H9 (cell line): Measurements from ENCODE around the gene CD248. TPM values are rescaled to one million over a fixed set of nuclear protein-coding genes. Genes with fewer than 3 reads are reported as not detected.

Experiments used
- DNase-seq: peaks from one replicate; pipeline ENCODE4 v3.0.0-alpha.2; 2017
- H2AFZ ChIP-seq: one replicate; pipeline ENCODE4 v1.6.1; 2013; ENCODE audit warnings: mild to moderate bottlenecking, low read length, control low read depth, moderate library complexity
- H2AK5ac ChIP-seq: 2 replicates; pipeline ENCODE4 v1.6.1; 2013; ENCODE audit warnings: low read length, control low read depth, mixed read lengths; ENCODE audit not compliant: insufficient read length
- H2BK120ac ChIP-seq: one replicate; pipeline ENCODE4 v1.6.1; 2013; ENCODE audit warnings: low read depth, mild to moderate bottlenecking, low read length, control low read depth, inconsistent platforms; ENCODE audit not compliant: poor library complexity, severe bottlenecking
- H2BK12ac ChIP-seq: 2 replicates; pipeline ENCODE4 v1.6.1; 2013; ENCODE audit warnings: low read length, control low read depth, mixed read lengths, low read depth; ENCODE audit not compliant: insufficient read length
- H2BK15ac ChIP-seq: 2 replicates; pipeline ENCODE4 v1.6.1; 2013; ENCODE audit warnings: low read depth, low read length, control low read depth
- H2BK20ac ChIP-seq: one replicate; pipeline ENCODE4 v1.6.1; 2013; ENCODE audit warnings: low read depth, mild to moderate bottlenecking, low read length, control low read depth, inconsistent platforms; ENCODE audit not compliant: poor library complexity, severe bottlenecking
- H2BK5ac ChIP-seq: 2 replicates; pipeline ENCODE4 v1.6.1; 2013; ENCODE audit warnings: low read length, control low read depth, mixed read lengths; ENCODE audit not compliant: insufficient read length
- H3K14ac ChIP-seq: 2 replicates; pipeline ENCODE4 v1.6.1; 2013; ENCODE audit warnings: low read length, control low read depth; ENCODE audit not compliant: insufficient read depth
- H3K18ac ChIP-seq: 2 replicates; pipeline ENCODE4 v1.6.1; 2013; ENCODE audit warnings: low read depth, mild to moderate bottlenecking, mixed read lengths, low read length, control low read depth; ENCODE audit not compliant: insufficient read length
- H3K23ac ChIP-seq: 2 replicates; pipeline ENCODE4 v1.6.1; 2013; ENCODE audit warnings: low read length, control low read depth, mixed read lengths, low read depth; ENCODE audit not compliant: insufficient read length
- H3K23me2 ChIP-seq: 2 replicates; pipeline ENCODE4 v1.6.1; 2013; ENCODE audit warnings: low read depth, mild to moderate bottlenecking, mixed read lengths, low read length, control low read depth; ENCODE audit not compliant: insufficient read length, poor library complexity, severe bottlenecking
- H3K27ac ChIP-seq: 2 replicates; pipeline ENCODE4 v1.5.1; 2013; ENCODE audit warnings: low read length, control low read depth, mixed read lengths, low read depth; ENCODE audit not compliant: insufficient read length
- H3K27me3 ChIP-seq: 2 replicates; pipeline ENCODE4 v1.6.1; 2013; ENCODE audit warnings: low read length, control low read depth, inconsistent platforms; ENCODE audit not compliant: insufficient read depth
- H3K4ac ChIP-seq: 2 replicates; pipeline ENCODE4 v1.6.1; 2013; ENCODE audit warnings: low read depth, mild to moderate bottlenecking, control low read depth, inconsistent platforms, low read length, moderate library complexity
- H3K4me1 ChIP-seq: 2 replicates; pipeline ENCODE4 v1.6.1; 2013; ENCODE audit warnings: low read length, control low read depth, inconsistent platforms; ENCODE audit not compliant: insufficient read depth
- H3K4me2 ChIP-seq: 2 replicates; pipeline ENCODE4 v1.6.1; 2013; ENCODE audit warnings: low read length, control low read depth, mixed read lengths; ENCODE audit not compliant: insufficient read length, insufficient read depth
- H3K56ac ChIP-seq: 2 replicates; pipeline ENCODE4 v1.6.1; 2013; ENCODE audit warnings: low read depth, mild to moderate bottlenecking, mixed read lengths, low read length, control low read depth; ENCODE audit not compliant: insufficient read length
- H3K79me1 ChIP-seq: 2 replicates; pipeline ENCODE4 v1.6.1; 2013; ENCODE audit warnings: low read depth, mild to moderate bottlenecking, moderate library complexity, low read length, control low read depth, inconsistent platforms; ENCODE audit not compliant: insufficient read depth, poor library complexity, severe bottlenecking
- H3K79me2 ChIP-seq: 2 replicates; pipeline ENCODE4 v1.6.1; 2013; ENCODE audit warnings: low read length, control low read depth, inconsistent platforms; ENCODE audit not compliant: insufficient read depth
- H3K9ac ChIP-seq: 2 replicates; pipeline ENCODE4 v1.6.1; 2013; ENCODE audit warnings: low read length, control low read depth, mixed read lengths; ENCODE audit not compliant: insufficient read length; ENCODE audit errors: extremely low read depth
- H3K9me3 ChIP-seq: one replicate; pipeline ENCODE4 v1.6.1; 2013; ENCODE audit warnings: low read depth, low read length, inconsistent platforms; ENCODE audit not compliant: control insufficient read depth
- H3T11ph ChIP-seq: one replicate; pipeline ENCODE4 v1.6.1; 2013; ENCODE audit warnings: mild to moderate bottlenecking, low read length, control low read depth, inconsistent platforms
- H4K20me1 ChIP-seq: one replicate; pipeline ENCODE4 v1.6.1; 2013; ENCODE audit not compliant: control insufficient read depth, insufficient read length, insufficient read depth
- H4K5ac ChIP-seq: 2 replicates; pipeline ENCODE4 v1.6.1; 2013; ENCODE audit warnings: low read depth, mild to moderate bottlenecking, mixed read lengths, low read length, control low read depth; ENCODE audit not compliant: insufficient read length
- H4K8ac ChIP-seq: replicated peaks from 2 replicates; pipeline ENCODE4 v1.6.1; 2013; ENCODE audit warnings: low read length, control low read depth, mixed read lengths, low read depth; ENCODE audit not compliant: insufficient read length
- H4K91ac ChIP-seq: 2 replicates; pipeline ENCODE4 v1.6.1; 2013; ENCODE audit warnings: low read depth, mild to moderate bottlenecking, moderate library complexity, mixed read lengths, low read length, control low read depth; ENCODE audit not compliant: insufficient read length
- H3K27ac Mint-ChIP-seq, 3 experiments: 2 replicates in 2 of 3; 3 replicates in 1 of 3; pipeline ENCODE4 v1.8.0; 2020 to 2021; ENCODE audit warnings: mixed read lengths in 3 of 3, mild to moderate bottlenecking in 1 of 3, moderate library complexity in 1 of 3
- H3K27me3 Mint-ChIP-seq: 2 replicates; pipeline ENCODE4 v1.8.0; 2021; ENCODE audit warnings: low read depth, mild to moderate bottlenecking, moderate library complexity, mixed read lengths
- H3K36me3 Mint-ChIP-seq, 3 experiments: 2 replicates in 2 of 3; 3 replicates in 1 of 3; pipeline ENCODE4 v1.8.0; 2020 to 2021; ENCODE audit warnings: low read depth in 3 of 3, mixed read lengths in 3 of 3; ENCODE audit not compliant: insufficient read depth in 1 of 3
- H3K4me1 Mint-ChIP-seq, 2 experiments: 2 replicates each; pipeline ENCODE4 v1.8.0; 2020; ENCODE audit warnings: mixed read lengths in 2 of 2
- H3K4me3 Mint-ChIP-seq, 2 experiments: 2 replicates in 1 of 2; 3 replicates in 1 of 2; pipeline ENCODE4 v1.8.0; 2020 to 2021; ENCODE audit warnings: mild to moderate bottlenecking in 2 of 2, mixed read lengths in 2 of 2, moderate library complexity in 1 of 2
- H3K9me3 Mint-ChIP-seq, 2 experiments: 2 replicates in 1 of 2; 3 replicates in 1 of 2; pipeline ENCODE4 v1.8.0; 2020; ENCODE audit warnings: mild to moderate bottlenecking in 2 of 2, mixed read lengths in 2 of 2, moderate library complexity in 1 of 2
- WGBS: extraction: QIAGEN DNeasy Blood & Tissue Kit; methylation state at CpG from one replicate; pipeline ENCODE4 v1.1.7; 2013; ENCODE audit warnings: missing lambda C conversion rate, low lambda C conversion rate, mixed read lengths; ENCODE audit not compliant: insufficient read length; ENCODE audit errors: extremely low coverage; 5-methylcytosine and 5-hydroxymethylcytosine counted together
- total RNA-seq: library from RNA; stranded (reverse); gene quantifications from 2 replicates; pipeline ENCODE4 v1.2.1, GENCODE V29; 2021
- TF ChIP-seq, protein P1 (sequence below): fragments of 200-600 bp; sonication (generic); conservative IDR thresholded peaks from 3 replicates; pipeline ENCODE4 v1.8.0; 2021; ENCODE audit warnings: antibody characterized with exemption, mild to moderate bottlenecking

Gene CD248
- total RNA-seq, 1 experiment from 2014 or later, result 1.5 TPM

DNA sequence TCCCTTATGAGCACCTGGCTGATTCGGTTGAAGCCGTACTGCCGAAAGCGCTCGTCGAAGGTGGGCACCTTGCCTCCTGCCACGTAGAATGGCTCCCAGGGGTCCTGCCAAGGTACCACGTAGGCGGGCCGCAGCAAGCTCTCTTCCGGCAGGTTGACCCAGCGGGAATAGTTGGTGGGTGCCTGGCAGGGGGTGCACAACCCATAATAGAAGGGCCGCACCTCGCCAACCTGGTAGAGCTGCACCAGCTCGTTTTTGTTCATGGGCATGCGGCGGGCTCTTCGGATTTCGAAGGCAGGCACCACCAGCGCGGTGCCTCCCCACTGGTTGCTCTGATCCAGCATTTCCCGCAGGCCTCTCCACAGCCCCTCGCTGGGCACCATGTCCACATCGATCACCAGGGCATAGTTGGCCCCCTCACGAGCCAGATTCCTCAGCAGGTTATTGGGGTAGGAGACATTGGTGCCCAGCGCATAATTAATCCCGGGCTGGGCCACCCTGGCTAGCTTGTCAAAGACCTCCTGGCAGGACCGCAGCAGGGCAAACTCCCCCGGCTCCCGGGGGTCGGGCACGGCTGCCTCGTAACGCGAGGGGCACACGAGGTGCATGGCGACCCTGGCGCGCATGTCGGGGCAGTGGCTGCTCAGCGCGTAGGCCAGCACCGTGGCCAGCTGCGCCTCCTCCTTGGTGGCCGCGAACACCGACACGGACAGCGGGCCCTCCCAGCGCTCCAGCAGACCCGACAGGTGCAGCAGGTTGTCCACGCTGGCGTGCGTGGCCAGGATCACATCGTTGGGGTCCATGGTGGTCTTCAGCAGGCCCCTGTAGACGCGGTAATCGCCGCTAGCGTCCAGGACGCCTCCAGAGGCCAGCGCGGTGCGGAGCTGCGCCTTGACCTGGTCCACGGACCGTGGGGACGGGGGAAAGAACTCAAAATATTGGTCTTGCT, 29.9 kb upstream of the CD248 start:
- Histone ChIP-seq H3K23ac (no peak overlapping the region), H3K4me1 (no peaks in the 10 kb centered on the region), H2BK120ac (no peak overlapping the region), H4K20me1 (peaks cover 3% of the 10 kb centered on the region), H2AK5ac (no peak overlapping the region), H3K9me3 (no peaks in the 10 kb centered on the region), H2AFZ (no peak overlapping the region), H3K27ac (no peak overlapping the region), H3K56ac (no peak overlapping the region), H3T11ph (no peak overlapping the region), H4K91ac (no peak overlapping the region), H3K79me1 (no peaks in the 10 kb centered on the region), H3K4me2 (peak overlapping the region; percentile 67), H2BK20ac (no peak overlapping the region), H3K14ac (peak overlapping the region; percentile 81; the same call in 1 of the 2 replicates), H2BK12ac (no peak overlapping the region), H3K18ac (peak overlapping the region; percentile 37), H2BK5ac (no peak overlapping the region), H4K5ac (no peak overlapping the region), H3K27me3 (no peaks in the 10 kb centered on the region), H3K23me2 (peaks cover 18% of the 10 kb centered on the region), H3K4ac (no peak overlapping the region), H3K79me2 (peaks cover 2% of the 10 kb centered on the region; the same call in 1 of the 2 replicates), H2BK15ac (no peak overlapping the region), H4K8ac (no peak overlapping the region), H3K9ac (peak overlapping the region; percentile 80)
- WGBS, result no CpG with 5 or more reads among the region's 68 CpGs
- peaks cover 26 to 28% of the 10 kb centered on the region in 2 experiments for H3K4me1 Mint-ChIP-seq
- peak overlapping the region in 1 of 3 experiments; percentile 44; a peak in 2 of 7 replicates for H3K27ac Mint-ChIP-seq
- TF ChIP-seq, protein P1, sequence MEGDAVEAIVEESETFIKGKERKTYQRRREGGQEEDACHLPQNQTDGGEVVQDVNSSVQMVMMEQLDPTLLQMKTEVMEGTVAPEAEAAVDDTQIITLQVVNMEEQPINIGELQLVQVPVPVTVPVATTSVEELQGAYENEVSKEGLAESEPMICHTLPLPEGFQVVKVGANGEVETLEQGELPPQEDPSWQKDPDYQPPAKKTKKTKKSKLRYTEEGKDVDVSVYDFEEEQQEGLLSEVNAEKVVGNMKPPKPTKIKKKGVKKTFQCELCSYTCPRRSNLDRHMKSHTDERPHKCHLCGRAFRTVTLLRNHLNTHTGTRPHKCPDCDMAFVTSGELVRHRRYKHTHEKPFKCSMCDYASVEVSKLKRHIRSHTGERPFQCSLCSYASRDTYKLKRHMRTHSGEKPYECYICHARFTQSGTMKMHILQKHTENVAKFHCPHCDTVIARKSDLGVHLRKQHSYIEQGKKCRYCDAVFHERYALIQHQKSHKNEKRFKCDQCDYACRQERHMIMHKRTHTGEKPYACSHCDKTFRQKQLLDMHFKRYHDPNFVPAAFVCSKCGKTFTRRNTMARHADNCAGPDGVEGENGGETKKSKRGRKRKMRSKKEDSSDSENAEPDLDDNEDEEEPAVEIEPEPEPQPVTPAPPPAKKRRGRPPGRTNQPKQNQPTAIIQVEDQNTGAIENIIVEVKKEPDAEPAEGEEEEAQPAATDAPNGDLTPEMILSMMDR, result no peak
- peak overlapping the region; percentile 95 to 98 for H3K4me3 Mint-ChIP-seq
- peaks cover 4% of the 10 kb centered on the region for H3K27me3 Mint-ChIP-seq
- DNase-seq, result no peak
- H3K36me3 Mint-ChIP-seq, result peaks cover 4 to 15% (median 5%) of the 10 kb centered on the region in 3 experiments
- peaks cover 0 to 3% of the 10 kb centered on the region in 2 experiments; a peak in 4 of 5 replicates for H3K9me3 Mint-ChIP-seq
